GM18870 (cell line): Measurements from ENCODE around the gene SOBP.
A peak's percentile ranks its signal among the peaks of the same experiment; 100 is the strongest.
"Not testable (repeated sequence)": the region's sequence is repeated elsewhere in the genome, so short reads cannot be mapped to it uniquely, and the experiment has no call there.

Source experiments
- ATAC-seq: cut with Tn5 transposase; IDR thresholded peaks from one replicate; pipeline ENCODE4 v1.9.1; 2021; ENCODE audit warnings: moderate library complexity; ENCODE audit not compliant: unreplicated experiment

Gene SOBP

DNA sequence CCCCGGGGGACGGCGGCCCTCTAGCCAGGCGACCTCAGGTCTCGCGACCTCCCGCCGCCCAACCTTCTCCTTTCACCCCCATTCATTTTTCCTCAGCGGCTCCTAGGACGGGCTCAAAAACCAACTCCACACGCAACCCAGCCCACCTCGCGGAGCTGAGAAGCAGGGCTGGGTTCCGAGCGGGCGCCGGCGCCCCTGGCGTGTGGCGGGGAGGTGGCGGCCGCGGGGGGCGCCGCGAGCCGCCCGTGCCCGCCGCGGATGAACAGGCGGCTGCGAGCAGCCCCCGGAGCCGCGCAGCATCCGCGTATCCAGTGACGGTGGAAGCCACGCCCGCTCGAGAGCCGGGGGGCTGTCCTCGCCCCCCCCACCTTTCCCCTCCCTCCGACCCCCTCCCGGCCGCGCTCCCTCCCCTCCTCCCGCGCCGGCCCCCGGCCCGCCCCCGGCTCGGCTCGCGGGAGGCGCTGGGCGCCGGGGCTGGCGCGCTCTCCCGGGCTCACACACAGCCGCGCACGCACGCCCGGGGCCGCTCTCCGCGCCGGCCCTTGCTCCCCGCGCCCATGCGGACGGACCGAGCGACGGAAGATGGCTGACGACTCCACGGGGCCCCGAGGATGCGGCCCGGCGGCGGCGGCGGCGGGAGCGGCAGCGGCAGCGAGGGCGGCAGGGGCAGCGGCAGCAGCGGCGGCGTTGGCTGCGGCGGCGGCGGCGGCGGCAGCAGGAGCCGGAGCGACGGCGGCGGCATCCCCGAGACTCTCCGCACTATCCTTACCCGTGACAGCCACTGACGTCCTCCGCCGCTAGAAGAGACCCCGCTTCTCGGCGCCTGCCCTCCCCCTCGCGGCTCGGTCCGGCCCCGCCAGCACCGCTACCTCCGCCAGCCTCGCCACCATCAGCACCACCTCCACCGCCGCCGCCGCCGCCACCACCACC, at the start of gene SOBP:
SOBP (plus strand) TSS at position 482 of the 930 bp plus-strand sequence. CDS start 500 bp downstream, outside the sequence.
- no peak for ATAC-seq

GRCh38 chr6:107440936-107441335, 49.0 kb upstream of the SOBP start:
- no peak for ATAC-seq

- no peak for ATAC-seq
Measured at GRCh38 chr6:107441682-107442081, 48.2 kb upstream of the SOBP start.

GRCh38 chr6:107442938-107443607, 46.8 kb upstream of the SOBP start:
- no peak for ATAC-seq

GRCh38 chr6:107443608-107444267, 46.2 kb upstream of the SOBP start:
- no peak for ATAC-seq

DNA sequence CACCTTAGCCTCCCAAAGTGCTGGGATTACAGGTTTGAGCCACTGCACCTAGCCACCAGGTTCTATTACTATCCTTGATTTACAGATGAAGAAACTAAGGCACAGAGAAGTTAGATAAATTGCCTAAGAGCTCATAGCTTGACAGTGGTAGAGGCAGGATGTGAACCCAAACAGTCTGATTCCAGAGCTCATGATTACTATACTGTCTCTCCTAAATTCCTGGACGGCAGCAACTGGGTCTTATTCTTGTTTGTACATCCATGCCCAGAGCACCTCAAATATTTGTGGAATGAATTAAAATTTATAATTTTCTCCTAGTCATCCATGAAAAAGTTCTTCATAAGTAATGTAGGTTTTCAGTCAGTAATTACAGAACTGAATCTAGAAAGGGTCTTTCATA, 45.6 kb upstream of the SOBP start:
- no peak for ATAC-seq

GRCh38 chr6:107447663-107448216, 42.2 kb upstream of the SOBP start:
- no peak for ATAC-seq

GRCh38 chr6:107448776-107449175, 41.1 kb upstream of the SOBP start:
- ATAC-seq, result no peak

- ATAC-seq, result peak; percentile 18
Measured at GRCh38 chr6:107458672-107459282, 31.1 kb upstream of the SOBP start.

DNA sequence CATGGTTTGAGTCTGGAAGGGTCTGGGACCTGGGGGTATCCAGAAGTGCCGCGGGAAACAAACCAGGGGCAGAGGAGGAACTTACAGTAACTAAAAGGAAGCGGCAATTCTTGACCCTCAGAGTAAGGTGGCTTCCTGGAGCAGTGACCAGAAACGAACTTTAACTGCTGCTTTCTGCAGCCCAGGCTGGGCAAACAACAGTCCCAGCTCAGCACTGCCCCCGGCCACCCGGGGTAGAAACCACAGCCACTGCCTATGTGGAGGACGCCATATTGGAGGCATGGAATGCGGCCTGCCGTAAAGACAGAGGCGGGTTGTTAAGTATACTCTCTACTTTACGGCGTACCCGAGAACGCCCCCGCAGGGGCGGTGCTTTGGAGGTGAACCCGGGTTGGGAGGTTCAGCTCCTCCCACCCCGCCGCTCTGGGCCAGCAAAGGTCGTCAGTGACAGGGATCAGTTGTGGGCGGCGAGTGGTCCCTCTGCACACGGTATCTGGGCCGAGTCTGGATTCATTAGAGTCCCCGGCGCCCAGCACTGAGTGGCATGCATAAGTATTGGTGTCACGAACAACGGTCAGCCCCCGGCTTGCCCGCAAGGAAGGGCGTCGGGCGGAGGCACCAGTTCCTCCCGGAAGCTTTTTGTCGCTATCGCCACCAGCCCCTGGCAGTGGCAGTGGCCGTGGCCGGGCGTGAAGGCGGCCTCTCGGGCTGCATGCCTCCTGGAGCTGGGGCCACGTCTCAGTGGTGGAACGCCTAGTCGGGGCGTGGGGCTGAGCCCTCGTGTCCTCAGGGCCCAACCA, 30.4 kb upstream of the SOBP start, which contains the start of gene PDSS2:
PDSS2 (minus strand) TSS at position 282 of the 800 bp plus-strand sequence; CDS start at position 3, 279 bp downstream.
- ATAC-seq, result peak; percentile 89

- no peak for ATAC-seq
Measured at GRCh38 chr6:107460083-107460631, 29.8 kb upstream of the SOBP start.

DNA sequence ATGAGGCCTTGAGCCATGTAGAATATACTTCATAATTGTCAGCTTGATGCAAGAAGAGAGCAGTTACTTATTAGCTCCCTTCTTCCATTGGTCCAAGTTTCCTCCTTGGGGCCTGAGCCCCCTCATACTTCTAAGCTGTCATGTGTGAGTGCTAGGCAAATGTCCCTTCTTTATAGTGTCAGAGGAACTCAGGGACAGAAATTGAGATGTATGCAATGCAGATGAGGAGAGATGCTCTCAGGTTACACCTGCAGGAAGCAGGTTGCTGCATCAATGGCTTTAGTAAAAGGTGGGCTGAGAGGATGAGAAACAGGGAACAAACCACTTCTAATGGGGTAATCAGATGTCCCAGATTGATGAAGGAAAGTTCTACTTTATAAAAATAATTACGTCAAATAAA, 23.9 kb upstream of the SOBP start:
- no peak for ATAC-seq

GRCh38 chr6:107470364-107470763, 19.6 kb upstream of the SOBP start:
- no peak for ATAC-seq

GRCh38 chr6:107473660-107474059, 16.3 kb upstream of the SOBP start:
- ATAC-seq, result no peak

DNA sequence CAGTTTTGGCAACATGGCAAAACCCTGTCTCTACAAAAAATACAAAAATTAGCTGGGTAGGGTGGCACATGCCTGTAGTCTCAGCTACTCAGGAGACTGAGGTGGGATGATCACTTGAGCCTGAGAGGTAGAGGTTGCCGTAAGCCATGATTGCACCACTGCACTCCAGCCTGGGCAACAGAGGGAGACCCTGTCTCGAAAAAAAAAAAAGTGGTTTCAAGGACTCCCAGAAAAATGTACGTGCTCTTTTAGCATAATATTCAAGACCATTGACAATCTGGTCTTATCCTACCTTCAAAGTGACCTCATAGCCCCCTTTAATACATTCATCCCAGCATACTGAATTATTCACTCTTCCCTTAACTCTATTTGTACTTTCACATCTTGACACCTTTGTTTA, 14.6 kb upstream of the SOBP start:
- not testable (repeated sequence) for ATAC-seq

DNA sequence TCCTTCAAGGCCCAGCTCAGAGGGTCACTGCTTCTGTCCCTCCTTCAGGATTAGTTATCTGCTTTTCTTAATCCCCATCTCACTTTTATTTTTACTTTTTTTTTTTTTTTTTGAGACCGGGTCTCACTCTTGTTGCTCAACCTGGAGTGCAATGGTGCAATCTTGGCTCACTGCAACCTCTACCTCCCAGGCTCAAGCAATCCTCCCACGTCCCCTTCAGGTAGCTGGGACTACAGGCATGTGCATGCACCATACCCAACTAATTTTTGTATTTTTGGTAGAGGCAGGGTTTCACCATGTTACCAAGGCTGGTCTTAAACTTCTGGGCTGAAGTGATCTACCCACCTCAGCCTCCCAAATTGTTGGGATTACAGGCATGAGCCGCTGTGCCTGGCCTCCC, 14.1 kb upstream of the SOBP start:
- ATAC-seq, result not testable (repeated sequence)

DNA sequence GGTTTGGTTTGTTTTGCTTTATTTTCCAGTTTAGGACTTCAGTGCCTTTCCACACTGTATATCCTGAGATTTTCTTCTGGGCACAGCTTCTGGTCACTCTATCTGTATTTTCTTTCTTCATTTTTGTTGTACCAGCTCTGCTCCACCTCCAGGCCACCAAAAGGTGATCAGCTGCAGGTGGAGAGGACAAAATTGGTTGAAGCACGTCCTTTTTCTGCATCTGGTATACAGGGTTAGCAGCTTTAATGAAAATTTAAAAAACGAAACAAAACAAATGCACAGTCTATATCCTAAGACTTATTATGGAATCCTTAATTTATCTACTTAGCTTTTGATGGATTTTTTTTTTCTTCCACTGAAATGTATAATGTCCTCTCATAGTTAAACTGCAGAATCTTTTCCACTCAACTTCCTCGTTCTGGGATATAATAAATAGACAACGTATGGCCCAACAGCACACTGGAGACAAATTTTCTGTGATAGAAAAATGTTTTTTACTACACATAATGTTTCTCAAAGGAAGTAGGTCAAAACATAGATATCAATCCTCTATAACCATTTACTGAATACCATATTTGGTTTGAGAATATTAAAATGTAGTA, 10.7 kb upstream of the SOBP start:
- no peak for ATAC-seq

- ATAC-seq, result no peak
Measured at GRCh38 chr6:107485157-107485556, 4.8 kb upstream of the SOBP start.

DNA sequence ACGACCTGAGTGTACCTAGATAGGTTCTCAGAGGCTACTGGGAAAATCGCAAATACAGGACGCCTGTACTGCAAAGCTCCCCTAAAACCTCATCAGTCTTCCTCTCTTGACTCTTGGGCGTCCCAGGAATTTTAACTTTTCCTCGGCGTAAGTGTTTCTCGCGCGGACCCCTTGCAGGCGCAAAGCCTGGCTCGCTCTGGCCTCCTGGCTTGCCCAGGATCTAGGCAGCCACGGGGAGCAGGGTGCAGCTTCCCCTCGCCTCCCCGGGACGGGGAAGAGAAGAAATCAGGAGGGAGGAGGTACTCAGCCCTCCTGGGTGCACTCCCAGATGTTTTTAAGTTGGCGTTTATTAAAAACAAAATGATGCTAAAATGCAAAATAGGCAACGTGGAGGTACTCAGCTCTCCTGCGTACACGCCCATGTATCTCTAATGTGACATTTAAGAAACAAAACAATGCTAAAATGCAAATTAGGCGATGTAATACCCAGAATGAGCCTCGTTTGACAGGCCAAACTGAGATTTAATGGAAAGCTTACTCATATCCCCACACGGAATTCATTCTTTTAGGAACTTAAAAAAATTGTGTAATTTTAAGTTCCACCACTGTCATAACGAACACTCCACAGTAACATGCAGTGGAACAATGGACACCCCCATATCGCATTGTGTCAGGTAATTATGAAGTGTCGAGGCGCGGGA, 1.6 kb upstream of the SOBP start:
- ATAC-seq, result no peak
